Upper lobe of left lung (tissue), 6 donors: Measurements from ENCODE around the gene EXOC6B. TPM values are rescaled to one million over a fixed set of nuclear protein-coding genes. Genes with fewer than 3 reads are reported as not detected.

Experiments used
- ATAC-seq, 2 donors: fragments of 200-7000 bp; cut with Tn5 transposase; one replicate each; pipeline ENCODE4 v1.9.1; 2022; ENCODE audit warnings: mild to moderate bottlenecking in 2 of 2, moderate library complexity in 2 of 2; ENCODE audit not compliant: low FRiP score in 2 of 2
- DNase-seq, 2 donors: peaks; one replicate each; pipeline ENCODE4 v3.0.0-alpha.2; 2019 to 2020
- H3K27ac ChIP-seq, 4 donors: fragments of 200-600 bp; sonication (generic); one replicate each; pipeline ENCODE4 v1.5.1; 2016 to 2019
- H3K27me3 ChIP-seq, 4 donors: fragments of 200-600 bp; sonication (generic); one replicate each; pipeline ENCODE4 v1.5.1; 2017 to 2019
- H3K36me3 ChIP-seq, 4 donors: fragments of 200-600 bp; sonication (generic); one replicate each; pipeline ENCODE4 v1.5.1; 2016 to 2019
- H3K4me1 ChIP-seq, 4 donors: fragments of 200-600 bp; sonication (generic); one replicate each; pipeline ENCODE4 v1.5.1; 2018 to 2019
- H3K4me3 ChIP-seq, 4 donors: fragments of 200-600 bp; sonication (generic); one replicate each; pipeline ENCODE4 v1.5.1; 2017 to 2019; ENCODE audit warnings: mild to moderate bottlenecking in 2 of 4, moderate library complexity in 1 of 4
- H3K9me3 ChIP-seq, 4 donors: fragments of 200-600 bp; sonication (generic); one replicate each; pipeline ENCODE4 v1.5.1; 2018 to 2019
- EP300 ChIP-seq, 4 donors: sonication (generic); formaldehyde crosslinking; IDR thresholded peaks; one replicate each; pipeline ENCODE4 v1.5.1; 2017; ENCODE audit warnings: antibody characterized with exemption in 4 of 4, control low read depth in 2 of 4
- POLR2A ChIP-seq, 4 donors: fragments of 450-650 bp; IDR thresholded peaks; one replicate each; pipeline ENCODE4 v1.5.1; 2016 to 2017; ENCODE audit warnings: antibody characterized with exemption in 4 of 4, mild to moderate bottlenecking in 2 of 4
- POLR2AphosphoS5 ChIP-seq, 2 donors: sonication (generic); formaldehyde crosslinking; IDR thresholded peaks; one replicate each; pipeline ENCODE4 v1.5.1; 2017; ENCODE audit warnings: antibody characterized with exemption in 2 of 2
- WGBS, 2 donors: methylation state at CpG; one replicate each; pipeline ENCODE4 v1.1.5; 2017 to 2018; 5-methylcytosine and 5-hydroxymethylcytosine counted together
- total RNA-seq, 6 donors: library from RNA; depleted of rRNA in 4 of 6; stranded (reverse); fragments of >200 nt in 4 of 6; gene quantifications; one replicate each; pipeline versions ENCODE4 v1.1.0 to v1.2.1, GENCODE V29; 2016 to 2021
- TF ChIP-seq, protein P1 (sequence below), 6 experiments: fragments of 450-650 bp in 4 of 6; fragments of 200-600 bp in 2 of 6; sonication (generic) in 2 of 6; IDR thresholded peaks; one replicate each; pipeline ENCODE4 v1.5.1; 2016 to 2019; ENCODE audit warnings: antibody characterized with exemption in 6 of 6
- donor health status: DM: no; HTN: no; CAD: no; lungs with moderate emphysema.
- donor health status: DM: no; HTN: yes; CAD: no; lungs with severe emphysema.

Gene EXOC6B
- total RNA-seq, 6 donors from 2014 or later, result 11.0 to 56.6 (median 24.0) TPM

GRCh38 chr2:72395096-72395495 lies 430.7 kb downstream of the EXOC6B start:
- H3K9me3 ChIP-seq, result peaks cover 0 to 9% (median 5%) of the 10 kb centered on the region in 4 donors
- DNase-seq (no peak), ATAC-seq (no peak)
- no peak overlapping the region for H3K4me3 ChIP-seq
- no peak overlapping the region for H3K27ac ChIP-seq
- 69 to 77% methylated on average over 1 of the region's 1 CpG for WGBS, 2 donors
- TF ChIP-seq EP300 (IDR thresholded peaks at IDR 0.05) (no peak), POLR2A (IDR thresholded peaks at IDR 0.05) (no peak), POLR2AphosphoS5 (IDR thresholded peaks at IDR 0.05) (no peak)
- TF ChIP-seq, protein P1, sequence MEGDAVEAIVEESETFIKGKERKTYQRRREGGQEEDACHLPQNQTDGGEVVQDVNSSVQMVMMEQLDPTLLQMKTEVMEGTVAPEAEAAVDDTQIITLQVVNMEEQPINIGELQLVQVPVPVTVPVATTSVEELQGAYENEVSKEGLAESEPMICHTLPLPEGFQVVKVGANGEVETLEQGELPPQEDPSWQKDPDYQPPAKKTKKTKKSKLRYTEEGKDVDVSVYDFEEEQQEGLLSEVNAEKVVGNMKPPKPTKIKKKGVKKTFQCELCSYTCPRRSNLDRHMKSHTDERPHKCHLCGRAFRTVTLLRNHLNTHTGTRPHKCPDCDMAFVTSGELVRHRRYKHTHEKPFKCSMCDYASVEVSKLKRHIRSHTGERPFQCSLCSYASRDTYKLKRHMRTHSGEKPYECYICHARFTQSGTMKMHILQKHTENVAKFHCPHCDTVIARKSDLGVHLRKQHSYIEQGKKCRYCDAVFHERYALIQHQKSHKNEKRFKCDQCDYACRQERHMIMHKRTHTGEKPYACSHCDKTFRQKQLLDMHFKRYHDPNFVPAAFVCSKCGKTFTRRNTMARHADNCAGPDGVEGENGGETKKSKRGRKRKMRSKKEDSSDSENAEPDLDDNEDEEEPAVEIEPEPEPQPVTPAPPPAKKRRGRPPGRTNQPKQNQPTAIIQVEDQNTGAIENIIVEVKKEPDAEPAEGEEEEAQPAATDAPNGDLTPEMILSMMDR (IDR thresholded peaks at IDR 0.05), result no peak
- H3K27me3 ChIP-seq, result no peaks in the 10 kb centered on the region
- H3K4me1 ChIP-seq, result no peaks in the 10 kb centered on the region
- no peaks in the 10 kb centered on the region for H3K36me3 ChIP-seq

DNA sequence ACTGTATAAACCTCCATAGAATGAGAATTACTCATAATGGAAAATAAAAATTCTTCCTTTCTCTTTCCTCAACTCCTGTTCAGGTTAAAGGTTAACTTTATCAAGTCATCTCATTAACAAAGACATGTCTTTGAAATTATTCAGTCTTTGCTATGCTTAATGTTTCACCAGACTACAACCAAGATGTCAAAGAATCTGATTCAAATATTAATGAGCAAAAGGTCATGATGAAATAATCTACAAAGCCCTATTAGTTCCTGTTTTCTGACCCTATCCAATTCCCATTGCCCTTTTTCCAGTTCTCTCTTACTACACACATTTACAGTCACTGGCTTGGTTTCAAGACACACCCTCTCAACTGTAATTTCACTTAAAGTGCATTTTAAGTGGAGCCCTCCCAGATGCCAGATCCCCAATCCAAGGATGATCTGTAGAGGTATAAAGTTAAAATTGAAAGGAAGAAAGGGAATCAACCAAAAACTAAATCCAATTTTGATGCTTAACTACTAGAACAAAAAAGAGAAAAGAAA lies 431.2 kb downstream of the EXOC6B start:
- peaks cover 0 to 6% (median 2%) of the 10 kb centered on the region in 4 donors for H3K9me3 ChIP-seq
- DNase-seq (no peak), ATAC-seq (no peak)
- no peaks in the 10 kb centered on the region for H3K4me1 ChIP-seq
- no peaks in the 10 kb centered on the region for H3K36me3 ChIP-seq
- no peak overlapping the region for H3K27ac ChIP-seq
- TF ChIP-seq EP300 (IDR thresholded peaks at IDR 0.05), result no peak
- TF ChIP-seq, protein P1 (IDR thresholded peaks at IDR 0.05), result no peak
- no peak for TF ChIP-seq POLR2AphosphoS5 (IDR thresholded peaks at IDR 0.05)
- no peak for TF ChIP-seq POLR2A (IDR thresholded peaks at IDR 0.05)
- H3K27me3 ChIP-seq, result no peaks in the 10 kb centered on the region
- H3K4me3 ChIP-seq, result no peak overlapping the region

DNA sequence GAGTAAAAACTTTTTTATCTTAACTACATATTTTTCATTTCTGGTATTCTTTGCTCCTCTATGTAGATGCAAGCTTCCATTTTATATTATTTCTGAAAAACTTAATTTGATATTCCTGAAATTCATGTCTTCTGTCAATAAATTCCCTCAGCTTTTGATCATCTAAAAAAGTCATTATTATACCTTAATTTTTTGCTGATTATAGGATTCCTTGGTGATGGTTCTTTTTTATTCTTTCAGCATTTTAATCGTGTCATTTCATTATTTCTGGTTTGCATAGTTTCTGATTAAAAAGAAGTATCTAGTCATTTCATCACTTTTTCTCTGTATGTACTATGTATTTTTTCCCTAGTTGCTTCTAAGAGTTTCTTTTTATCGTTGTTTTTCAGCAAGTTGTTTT lies 436.4 kb downstream of the EXOC6B start:
- no peak overlapping the region for H3K4me3 ChIP-seq
- ATAC-seq (no peak), DNase-seq (no peak)
- H3K36me3 ChIP-seq, result no peaks in the 10 kb centered on the region
- no peak overlapping the region for H3K27ac ChIP-seq
- no peak for TF ChIP-seq POLR2A (IDR thresholded peaks at IDR 0.05)
- TF ChIP-seq, protein P1 (IDR thresholded peaks at IDR 0.05), result no peak
- no peaks in the 10 kb centered on the region for H3K27me3 ChIP-seq
- peaks cover 0 to 19% (median 8%) of the 10 kb centered on the region in 4 donors for H3K9me3 ChIP-seq
- WGBS, 2 donors, result 92 to 95% methylated on average over 2 of the region's 2 CpGs
- no peaks in the 10 kb centered on the region for H3K4me1 ChIP-seq

GRCh38 chr2:72388263-72388662 lies 437.6 kb downstream of the EXOC6B start:
- H3K4me1 ChIP-seq, result no peaks in the 10 kb centered on the region
- no peak for ATAC-seq
- H3K27me3 ChIP-seq, result no peaks in the 10 kb centered on the region
- no peak for TF ChIP-seq POLR2AphosphoS5 (IDR thresholded peaks at IDR 0.05)
- no peak for TF ChIP-seq POLR2A (IDR thresholded peaks at IDR 0.05)
- TF ChIP-seq, protein P1 (IDR thresholded peaks at IDR 0.05), result no peak
- DNase-seq, result no peak
- no peak overlapping the region for H3K27ac ChIP-seq
- 93% methylated on average over 1 of the region's 1 CpG for WGBS, 2 donors
- H3K9me3 ChIP-seq, result peaks cover 0 to 19% (median 8%) of the 10 kb centered on the region in 4 donors
- H3K36me3 ChIP-seq, result no peaks in the 10 kb centered on the region
- H3K4me3 ChIP-seq, result no peak overlapping the region

DNA sequence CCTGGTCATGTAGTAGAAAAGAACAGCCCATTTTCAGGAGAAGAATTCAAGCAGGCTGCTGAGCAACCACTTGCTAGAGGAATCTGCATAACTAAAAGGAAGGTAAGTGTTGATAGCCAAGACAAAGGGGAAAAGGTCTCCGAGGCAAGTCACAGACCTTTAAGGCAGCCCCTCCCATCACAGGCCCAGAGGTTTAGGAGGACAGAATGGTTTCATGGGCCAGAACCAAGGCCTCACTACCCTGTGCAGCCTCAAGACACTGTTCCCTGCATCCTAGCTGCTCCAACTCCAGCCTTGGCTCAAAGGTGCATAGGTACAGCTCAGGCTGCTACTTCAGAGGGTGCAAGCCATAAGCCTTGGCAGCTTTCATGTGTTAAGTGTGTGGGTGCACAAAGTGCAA lies 439.5 kb downstream of the EXOC6B start:
- Histone ChIP-seq H3K9me3 (peaks cover 0 to 13% (median 6%) of the 10 kb centered on the region in 4 donors), H3K27ac (no peak overlapping the region), H3K4me1 (no peaks in the 10 kb centered on the region), H3K27me3 (no peaks in the 10 kb centered on the region), H3K36me3 (no peaks in the 10 kb centered on the region), H3K4me3 (no peak overlapping the region)
- ATAC-seq (no peak), DNase-seq (no peak)
- TF ChIP-seq, protein P1 (IDR thresholded peaks at IDR 0.05), result no peak
- no peak for TF ChIP-seq POLR2AphosphoS5 (IDR thresholded peaks at IDR 0.05)
- 89 to 95% methylated on average over 1 of the region's 1 CpG for WGBS, 2 donors
